SH-SY5Y (cell line): ENCODE results near the gene ISCA2.

Experiments
- GATA2 ChIP-seq: IDR thresholded peaks from 2 replicates; pipeline ENCODE4 v1.6.1; 2011; ENCODE audit warnings: mild to moderate bottlenecking, low read depth, low read length
- GATA3 ChIP-seq: IDR thresholded peaks from 2 replicates; pipeline ENCODE4 v1.6.1; 2011; ENCODE audit warnings: low read depth, mild to moderate bottlenecking, low read length, moderate library complexity

- no peak for TF ChIP-seq GATA3
- TF ChIP-seq GATA2 = no peak
Measured at GRCh38 chr14:74522740-74523139, 29.2 kb downstream of the ISCA2 start.
